ENCODE results near the gene C5orf63.

C5orf63 gene

DNA sequence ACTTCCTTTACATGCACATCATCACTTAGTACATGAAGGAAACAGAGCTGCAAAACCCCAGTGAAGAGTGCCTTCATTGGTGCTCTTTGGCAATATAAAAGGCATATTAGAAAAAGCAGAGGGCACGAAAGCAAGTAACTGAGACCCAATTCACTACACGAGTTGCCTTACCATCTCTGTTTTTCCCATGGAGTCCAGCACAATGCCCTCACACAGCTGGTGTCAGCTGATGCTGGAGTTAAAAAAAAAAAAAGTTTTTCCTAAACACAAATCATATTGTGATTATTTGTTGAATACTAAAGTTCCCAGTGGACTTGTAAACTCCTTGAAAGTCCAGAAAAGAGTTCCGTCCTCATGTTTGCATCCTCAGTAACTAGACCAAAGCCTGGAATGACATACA is 68.6 kb downstream of the C5orf63 start:
- POLR2A ChIA-PET: no interaction called here
- TF ChIP-seq FOXK2 (IDR thresholded peaks at IDR 0.05): no peak
- TF ChIP-seq NFRKB (IDR thresholded peaks at IDR 0.05): no peak
- no peak for TF ChIP-seq ELF4 (IDR thresholded peaks at IDR 0.05)
- no peak for TF ChIP-seq CTBP1 (IDR thresholded peaks at IDR 0.05; ENCODE audit: borderline replicate concordance)
- TF ChIP-seq HDGF (IDR thresholded peaks at IDR 0.05; ENCODE audit: borderline replicate concordance): no peak
- TF ChIP-seq TARDBP (IDR thresholded peaks at IDR 0.05): no peak
- TF ChIP-seq FOXA1 (IDR thresholded peaks at IDR 0.05): no peak
- no peak for TF ChIP-seq SP1 (IDR thresholded peaks at IDR 0.05)
- TF ChIP-seq ZNF384 (IDR thresholded peaks at IDR 0.05): no peak
- no peak for TF ChIP-seq ARNT (IDR thresholded peaks at IDR 0.05)
- TF ChIP-seq, protein P1, sequence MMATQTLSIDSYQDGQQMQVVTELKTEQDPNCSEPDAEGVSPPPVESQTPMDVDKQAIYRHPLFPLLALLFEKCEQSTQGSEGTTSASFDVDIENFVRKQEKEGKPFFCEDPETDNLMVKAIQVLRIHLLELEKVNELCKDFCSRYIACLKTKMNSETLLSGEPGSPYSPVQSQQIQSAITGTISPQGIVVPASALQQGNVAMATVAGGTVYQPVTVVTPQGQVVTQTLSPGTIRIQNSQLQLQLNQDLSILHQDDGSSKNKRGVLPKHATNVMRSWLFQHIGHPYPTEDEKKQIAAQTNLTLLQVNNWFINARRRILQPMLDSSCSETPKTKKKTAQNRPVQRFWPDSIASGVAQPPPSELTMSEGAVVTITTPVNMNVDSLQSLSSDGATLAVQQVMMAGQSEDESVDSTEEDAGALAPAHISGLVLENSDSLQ (IDR thresholded peaks at IDR 0.05): no peak
- no peak for TF ChIP-seq FOXM1 (IDR thresholded peaks at IDR 0.05; ENCODE audit: borderline replicate concordance)
- no peak for DNase-seq (ENCODE audit: extremely low spot score)
- CTCF ChIA-PET: no interaction called here

DNA sequence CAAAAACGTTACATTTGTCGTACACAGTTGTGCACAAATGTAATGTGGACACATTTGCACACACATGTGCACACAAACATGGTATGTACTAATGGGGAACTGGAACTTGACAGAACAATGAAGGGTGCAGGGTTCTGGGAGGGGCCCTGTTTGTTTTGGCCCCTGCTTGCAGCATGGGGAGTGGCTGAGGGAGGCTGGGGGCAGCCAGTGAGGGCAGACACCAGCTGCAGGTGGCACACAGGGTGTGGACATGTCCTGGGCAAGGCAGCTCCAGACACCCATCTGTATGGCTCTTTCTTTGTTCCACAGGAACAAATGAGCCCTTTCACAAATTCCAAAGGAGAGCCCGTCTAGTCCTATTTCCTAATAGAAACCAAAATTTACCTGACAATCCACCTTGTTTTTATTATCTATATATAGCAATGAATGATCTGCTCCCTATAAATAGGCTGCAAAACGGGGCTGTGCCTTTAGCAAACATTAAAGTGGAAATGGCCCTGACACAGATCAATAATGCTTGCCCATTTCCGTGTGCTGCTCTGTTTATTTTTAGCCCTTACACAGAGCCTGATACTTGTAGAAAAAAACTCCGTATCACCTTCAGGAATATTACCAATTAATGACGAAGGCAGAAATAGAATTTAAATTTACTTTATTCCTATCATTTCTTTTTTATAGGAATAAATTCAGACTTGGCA is 69.4 kb downstream of the C5orf63 start:
- ChIA-PET POLR2A (no interaction called here), CTCF (no interaction called here)
- no peak for DNase-seq (ENCODE audit: extremely low spot score)
- no peak for TF ChIP-seq FOXA1 (IDR thresholded peaks at IDR 0.05)
- TF ChIP-seq LEF1 (IDR thresholded peaks at IDR 0.05; ENCODE audit: borderline replicate concordance): no peak

DNA sequence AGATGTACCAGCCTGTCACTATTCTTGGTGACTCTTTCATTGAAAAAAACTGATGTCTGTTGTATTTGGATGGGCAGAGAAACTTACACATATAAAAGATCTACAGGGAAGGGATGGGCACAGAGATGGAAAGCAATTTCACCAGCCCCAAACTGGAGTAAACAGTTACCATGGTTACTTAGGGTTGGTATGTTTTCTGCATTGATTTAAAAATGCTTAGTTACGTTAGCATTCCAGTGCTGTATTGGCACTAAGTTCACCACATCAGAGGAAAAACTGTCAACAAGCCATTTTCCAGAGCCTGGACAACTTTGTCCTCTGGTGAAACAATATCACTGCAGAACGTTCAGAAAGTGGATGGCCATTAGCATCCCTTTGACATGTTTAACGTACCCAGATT is 70.9 kb downstream of the C5orf63 start:
- TF ChIP-seq TARDBP (IDR thresholded peaks at IDR 0.05) (no peak), L3MBTL2 (conservative IDR thresholded peaks at IDR 0.05) (no peak), BHLHE40 (IDR thresholded peaks at IDR 0.05; ENCODE audit: borderline replicate concordance) (no peak), FOXK2 (IDR thresholded peaks at IDR 0.05) (no peak), CTBP1 (IDR thresholded peaks at IDR 0.05; ENCODE audit: borderline replicate concordance) (no peak), ELF4 (IDR thresholded peaks at IDR 0.05) (no peak), ARNT (IDR thresholded peaks at IDR 0.05) (no peak), LEF1 (IDR thresholded peaks at IDR 0.05; ENCODE audit: borderline replicate concordance) (no peak), HDGF (IDR thresholded peaks at IDR 0.05; ENCODE audit: borderline replicate concordance) (no peak), FOXM1 (IDR thresholded peaks at IDR 0.05; ENCODE audit: borderline replicate concordance) (no peak), SP1 (IDR thresholded peaks at IDR 0.05) (no peak), ZNF384 (IDR thresholded peaks at IDR 0.05) (no peak), NFRKB (IDR thresholded peaks at IDR 0.05) (no peak)
- TF ChIP-seq, protein P1 (IDR thresholded peaks at IDR 0.05): no peak
- ChIA-PET CTCF (no interaction called here), POLR2A (no interaction called here)
- no peak for DNase-seq (ENCODE audit: extremely low spot score)

DNA sequence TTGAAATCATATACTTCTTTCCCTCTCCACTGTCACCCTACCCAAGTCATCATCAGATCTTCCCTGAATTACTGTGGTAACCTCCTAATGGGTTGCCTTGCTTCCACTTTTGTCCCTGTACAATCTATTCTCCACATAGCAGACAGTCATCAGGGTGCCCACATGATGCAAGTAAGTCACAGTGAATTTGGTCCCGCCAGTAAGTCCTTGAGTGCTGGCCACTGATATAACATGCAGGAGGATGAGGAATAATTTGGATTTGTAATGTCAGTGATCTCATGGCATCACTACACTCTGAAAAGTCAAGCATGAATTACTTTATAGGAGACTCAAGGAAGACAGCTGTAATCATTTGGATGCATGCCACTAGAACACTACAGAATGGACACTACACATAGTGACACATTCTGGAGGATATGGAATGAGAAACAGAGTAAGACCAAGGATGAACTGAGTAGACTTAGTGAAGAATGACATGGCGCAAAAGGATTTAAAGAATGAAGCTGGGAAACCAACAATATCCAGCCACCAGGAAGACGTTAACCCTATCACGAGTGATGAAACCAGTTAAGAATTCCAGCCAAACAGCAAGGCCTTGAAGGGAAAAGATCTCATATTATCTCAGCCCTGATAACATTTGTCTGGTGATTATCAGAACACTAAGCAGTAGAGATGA is 71.5 kb downstream of the C5orf63 start:
- ChIA-PET POLR2A (no interaction called here), CTCF (no interaction called here)
- DNase-seq (ENCODE audit: extremely low spot score): no peak
- TF ChIP-seq HDGF (IDR thresholded peaks at IDR 0.05; ENCODE audit: borderline replicate concordance) (no peak), CTBP1 (IDR thresholded peaks at IDR 0.05; ENCODE audit: borderline replicate concordance) (no peak), FOXM1 (IDR thresholded peaks at IDR 0.05; ENCODE audit: borderline replicate concordance) (no peak), ARNT (IDR thresholded peaks at IDR 0.05) (no peak)
- TF ChIP-seq, protein P1 (IDR thresholded peaks at IDR 0.05): no peak

All from HEK293T (cell line).